Ishikawa (cell line): ENCODE measurements around the gene COL18A1.

Experiments
- CREB1 ChIP-seq: IDR thresholded peaks from 2 replicates; pipeline ENCODE4 v1.6.1; 2012; ENCODE audit warnings: low read depth
- FOXM1 ChIP-seq: IDR thresholded peaks from 2 replicates; pipeline ENCODE4 v1.6.1; 2012; ENCODE audit warnings: low read depth, borderline replicate concordance
- REST ChIP-seq: IDR thresholded peaks from 2 replicates; pipeline ENCODE4 v1.6.1; 2012; ENCODE audit warnings: low read depth, mild to moderate bottlenecking
- TAF1 ChIP-seq: IDR thresholded peaks from 2 replicates; pipeline ENCODE4 v1.6.1; 2012; ENCODE audit warnings: low read depth, mild to moderate bottlenecking
- TEAD4 ChIP-seq: IDR thresholded peaks from 2 replicates; pipeline ENCODE4 v1.6.1; 2012
- TF ChIP-seq, protein P1 (sequence below): IDR thresholded peaks from 2 replicates; pipeline ENCODE4 v1.6.1; 2012

- TF ChIP-seq, protein P1, sequence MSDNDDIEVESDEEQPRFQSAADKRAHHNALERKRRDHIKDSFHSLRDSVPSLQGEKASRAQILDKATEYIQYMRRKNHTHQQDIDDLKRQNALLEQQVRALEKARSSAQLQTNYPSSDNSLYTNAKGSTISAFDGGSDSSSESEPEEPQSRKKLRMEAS: no peak
- TF ChIP-seq FOXM1 (no peak), CREB1 (no peak), TEAD4 (no peak), TAF1 (no peak), REST (no peak)
Measured at GRCh38 chr21:45538381-45539045, 133.5 kb downstream of the COL18A1 start.
